Measurements from ENCODE around the gene ODAD2. TPM values are rescaled to one million over a fixed set of nuclear protein-coding genes. Genes with fewer than 3 reads are reported as not detected.

The ODAD2 gene
- polyA plus RNA-seq, 1 donor from 2014 or later, result not detected

DNA sequence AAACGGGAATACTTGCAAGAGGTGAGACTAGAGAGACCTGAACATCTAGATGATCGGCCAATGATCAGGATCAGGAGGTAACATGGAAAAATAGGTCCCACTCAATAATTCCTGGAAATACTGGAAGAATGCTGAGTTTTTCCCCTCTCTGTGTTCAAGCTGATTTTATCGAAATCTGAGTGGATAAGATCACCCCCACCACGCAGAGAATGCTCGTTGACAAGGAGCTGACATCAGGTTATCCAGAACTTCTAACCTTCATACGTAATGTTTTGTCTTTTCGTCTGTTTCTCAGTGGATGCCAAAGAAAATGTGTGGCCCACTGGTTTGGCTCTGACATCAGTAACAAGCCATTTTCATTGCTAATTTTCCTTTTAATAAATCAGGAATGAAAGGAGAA lies 194.7 kb downstream of the ODAD2 start:
- TF ChIP-seq, protein P1, sequence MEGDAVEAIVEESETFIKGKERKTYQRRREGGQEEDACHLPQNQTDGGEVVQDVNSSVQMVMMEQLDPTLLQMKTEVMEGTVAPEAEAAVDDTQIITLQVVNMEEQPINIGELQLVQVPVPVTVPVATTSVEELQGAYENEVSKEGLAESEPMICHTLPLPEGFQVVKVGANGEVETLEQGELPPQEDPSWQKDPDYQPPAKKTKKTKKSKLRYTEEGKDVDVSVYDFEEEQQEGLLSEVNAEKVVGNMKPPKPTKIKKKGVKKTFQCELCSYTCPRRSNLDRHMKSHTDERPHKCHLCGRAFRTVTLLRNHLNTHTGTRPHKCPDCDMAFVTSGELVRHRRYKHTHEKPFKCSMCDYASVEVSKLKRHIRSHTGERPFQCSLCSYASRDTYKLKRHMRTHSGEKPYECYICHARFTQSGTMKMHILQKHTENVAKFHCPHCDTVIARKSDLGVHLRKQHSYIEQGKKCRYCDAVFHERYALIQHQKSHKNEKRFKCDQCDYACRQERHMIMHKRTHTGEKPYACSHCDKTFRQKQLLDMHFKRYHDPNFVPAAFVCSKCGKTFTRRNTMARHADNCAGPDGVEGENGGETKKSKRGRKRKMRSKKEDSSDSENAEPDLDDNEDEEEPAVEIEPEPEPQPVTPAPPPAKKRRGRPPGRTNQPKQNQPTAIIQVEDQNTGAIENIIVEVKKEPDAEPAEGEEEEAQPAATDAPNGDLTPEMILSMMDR (IDR thresholded peaks at IDR 0.05; ENCODE audit: poor library complexity, severe bottlenecking), result no peak
- TF ChIP-seq, protein P2, sequence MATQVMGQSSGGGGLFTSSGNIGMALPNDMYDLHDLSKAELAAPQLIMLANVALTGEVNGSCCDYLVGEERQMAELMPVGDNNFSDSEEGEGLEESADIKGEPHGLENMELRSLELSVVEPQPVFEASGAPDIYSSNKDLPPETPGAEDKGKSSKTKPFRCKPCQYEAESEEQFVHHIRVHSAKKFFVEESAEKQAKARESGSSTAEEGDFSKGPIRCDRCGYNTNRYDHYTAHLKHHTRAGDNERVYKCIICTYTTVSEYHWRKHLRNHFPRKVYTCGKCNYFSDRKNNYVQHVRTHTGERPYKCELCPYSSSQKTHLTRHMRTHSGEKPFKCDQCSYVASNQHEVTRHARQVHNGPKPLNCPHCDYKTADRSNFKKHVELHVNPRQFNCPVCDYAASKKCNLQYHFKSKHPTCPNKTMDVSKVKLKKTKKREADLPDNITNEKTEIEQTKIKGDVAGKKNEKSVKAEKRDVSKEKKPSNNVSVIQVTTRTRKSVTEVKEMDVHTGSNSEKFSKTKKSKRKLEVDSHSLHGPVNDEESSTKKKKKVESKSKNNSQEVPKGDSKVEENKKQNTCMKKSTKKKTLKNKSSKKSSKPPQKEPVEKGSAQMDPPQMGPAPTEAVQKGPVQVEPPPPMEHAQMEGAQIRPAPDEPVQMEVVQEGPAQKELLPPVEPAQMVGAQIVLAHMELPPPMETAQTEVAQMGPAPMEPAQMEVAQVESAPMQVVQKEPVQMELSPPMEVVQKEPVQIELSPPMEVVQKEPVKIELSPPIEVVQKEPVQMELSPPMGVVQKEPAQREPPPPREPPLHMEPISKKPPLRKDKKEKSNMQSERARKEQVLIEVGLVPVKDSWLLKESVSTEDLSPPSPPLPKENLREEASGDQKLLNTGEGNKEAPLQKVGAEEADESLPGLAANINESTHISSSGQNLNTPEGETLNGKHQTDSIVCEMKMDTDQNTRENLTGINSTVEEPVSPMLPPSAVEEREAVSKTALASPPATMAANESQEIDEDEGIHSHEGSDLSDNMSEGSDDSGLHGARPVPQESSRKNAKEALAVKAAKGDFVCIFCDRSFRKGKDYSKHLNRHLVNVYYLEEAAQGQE (IDR thresholded peaks at IDR 0.05; ENCODE audit: borderline replicate concordance), result no peak
- H3K27me3 ChIP-seq (ENCODE audit: insufficient read depth, low read depth, low read length), result no peaks in the 10 kb centered on the region
- no peak overlapping the region for H3K4me3 ChIP-seq (ENCODE audit: low read length)
- H4K20me1 ChIP-seq (ENCODE audit: insufficient read depth), result no peaks in the 10 kb centered on the region
- no peaks in the 10 kb centered on the region for H3K36me3 ChIP-seq (ENCODE audit: insufficient read depth, low read length)
- no peaks in the 10 kb centered on the region for H3K9me2 ChIP-seq (ENCODE audit: insufficient read depth, low read length)
- H3K9me3 ChIP-seq (ENCODE audit: low read length), result no peaks in the 10 kb centered on the region
- H3K4me2 ChIP-seq (ENCODE audit: low read length), result no peak overlapping the region
- H3K79me2 ChIP-seq (replicated peaks; ENCODE audit: insufficient read depth, low read length), result no peaks in the 10 kb centered on the region
- no peaks in the 10 kb centered on the region for H3F3A ChIP-seq (ENCODE audit: insufficient read depth, low read length, poor library complexity, severe bottlenecking)
- no peak overlapping the region for H3K27ac ChIP-seq (ENCODE audit: low read length)
- H3K9ac ChIP-seq (ENCODE audit: low read length), result no peak overlapping the region
- no peak overlapping the region for H2AFZ ChIP-seq (ENCODE audit: low read depth, low read length)

DNA sequence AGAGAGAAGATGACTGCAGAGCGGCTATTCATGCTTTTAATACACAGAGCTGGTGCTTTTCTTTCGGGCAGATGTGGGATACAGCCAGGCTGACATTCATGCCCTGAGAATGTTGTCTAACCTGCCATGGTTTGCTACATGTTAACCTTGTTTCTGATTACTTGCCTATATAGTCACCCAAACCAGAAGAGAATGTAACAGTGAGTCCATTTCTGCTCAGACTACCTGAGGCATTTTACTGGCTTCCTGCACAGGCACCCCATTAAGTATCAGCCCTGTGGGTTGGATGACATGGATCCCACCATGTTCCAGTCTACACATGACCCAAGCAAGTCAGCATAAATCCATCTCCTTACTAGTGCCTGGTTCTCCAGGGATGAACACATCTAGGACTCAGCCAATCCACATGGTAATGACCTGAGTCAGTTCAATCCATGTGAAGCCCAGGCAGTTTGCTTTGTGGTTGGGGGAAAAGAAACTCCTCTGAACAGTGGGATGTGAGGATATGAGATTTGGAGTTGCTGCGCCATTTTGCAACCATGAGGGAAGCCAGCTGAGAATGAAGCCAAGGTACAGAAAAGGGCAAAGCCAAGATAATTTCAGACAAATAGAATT lies 197.6 kb downstream of the ODAD2 start:
- H3F3A ChIP-seq (ENCODE audit: insufficient read depth, low read length, poor library complexity, severe bottlenecking), result no peaks in the 10 kb centered on the region
- H3K79me2 ChIP-seq (replicated peaks; ENCODE audit: insufficient read depth, low read length), result no peaks in the 10 kb centered on the region
- H3K4me2 ChIP-seq (ENCODE audit: low read length), result no peak overlapping the region
- no peaks in the 10 kb centered on the region for H3K9me3 ChIP-seq (ENCODE audit: low read length)
- no peaks in the 10 kb centered on the region for H3K36me3 ChIP-seq (ENCODE audit: insufficient read depth, low read length)
- H4K20me1 ChIP-seq (ENCODE audit: insufficient read depth), result no peaks in the 10 kb centered on the region
- H3K9me2 ChIP-seq (ENCODE audit: insufficient read depth, low read length), result no peaks in the 10 kb centered on the region
- no peak overlapping the region for H2AFZ ChIP-seq (ENCODE audit: low read depth, low read length)
- no peak overlapping the region for H3K4me3 ChIP-seq (ENCODE audit: low read length)
- no peaks in the 10 kb centered on the region for H3K27me3 ChIP-seq (ENCODE audit: insufficient read depth, low read depth, low read length)
- no peak for TF ChIP-seq RAD21 (conservative IDR thresholded peaks at IDR 0.05)
- TF ChIP-seq MXI1 (conservative IDR thresholded peaks at IDR 0.05; ENCODE audit: poor library complexity, severe bottlenecking), result no peak
- TF ChIP-seq TAF1 (IDR thresholded peaks at IDR 0.05; ENCODE audit: low read depth), result no peak
- TF ChIP-seq, protein P1 (IDR thresholded peaks at IDR 0.05; ENCODE audit: poor library complexity, severe bottlenecking), result no peak
- no peak for TF ChIP-seq EP300 (conservative IDR thresholded peaks at IDR 0.05; ENCODE audit: poor library complexity, severe bottlenecking)
- H3K27ac ChIP-seq (ENCODE audit: low read length), result no peak overlapping the region
- H3K9ac ChIP-seq (ENCODE audit: low read length), result no peak overlapping the region
